Measurements from ENCODE around the gene ANKRD13D. TPM values are rescaled to one million over a fixed set of nuclear protein-coding genes. Genes with fewer than 3 reads are reported as not detected.

ANKRD13D gene
- total RNA-seq, 4 donors from 2014 or later, result 7.4 to 63.7 (median 22.5) TPM

GRCh38 chr11:67301951-67302516, 12.9 kb downstream of the ANKRD13D start:
- intact Hi-C loops (cut with DNase I; ENCODE audit: low total_unique reads), result loop anchor here (5.0 kb wide), 1 partner anchor 40 kb away; no protein-coding TSS in a partner anchor
- DNase-seq, result peak in 1 of 2 donors; percentile 32
- no peaks in the 10 kb centered on the region for H3K27me3 ChIP-seq
- H3K4me1 ChIP-seq, result no peaks in the 10 kb centered on the region
- no peak overlapping the region for H3K4me3 ChIP-seq
- H3K36me3 ChIP-seq, result no peaks in the 10 kb centered on the region
- peak in 1 of 2 donors; percentile 23 for TF ChIP-seq POLR2A (IDR thresholded peaks at IDR 0.05)
- TF ChIP-seq, protein P1, sequence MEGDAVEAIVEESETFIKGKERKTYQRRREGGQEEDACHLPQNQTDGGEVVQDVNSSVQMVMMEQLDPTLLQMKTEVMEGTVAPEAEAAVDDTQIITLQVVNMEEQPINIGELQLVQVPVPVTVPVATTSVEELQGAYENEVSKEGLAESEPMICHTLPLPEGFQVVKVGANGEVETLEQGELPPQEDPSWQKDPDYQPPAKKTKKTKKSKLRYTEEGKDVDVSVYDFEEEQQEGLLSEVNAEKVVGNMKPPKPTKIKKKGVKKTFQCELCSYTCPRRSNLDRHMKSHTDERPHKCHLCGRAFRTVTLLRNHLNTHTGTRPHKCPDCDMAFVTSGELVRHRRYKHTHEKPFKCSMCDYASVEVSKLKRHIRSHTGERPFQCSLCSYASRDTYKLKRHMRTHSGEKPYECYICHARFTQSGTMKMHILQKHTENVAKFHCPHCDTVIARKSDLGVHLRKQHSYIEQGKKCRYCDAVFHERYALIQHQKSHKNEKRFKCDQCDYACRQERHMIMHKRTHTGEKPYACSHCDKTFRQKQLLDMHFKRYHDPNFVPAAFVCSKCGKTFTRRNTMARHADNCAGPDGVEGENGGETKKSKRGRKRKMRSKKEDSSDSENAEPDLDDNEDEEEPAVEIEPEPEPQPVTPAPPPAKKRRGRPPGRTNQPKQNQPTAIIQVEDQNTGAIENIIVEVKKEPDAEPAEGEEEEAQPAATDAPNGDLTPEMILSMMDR (IDR thresholded peaks at IDR 0.05), result no peak
- H3K27ac ChIP-seq, result no peak overlapping the region
- no peaks in the 10 kb centered on the region for H3K9me3 ChIP-seq

DNA sequence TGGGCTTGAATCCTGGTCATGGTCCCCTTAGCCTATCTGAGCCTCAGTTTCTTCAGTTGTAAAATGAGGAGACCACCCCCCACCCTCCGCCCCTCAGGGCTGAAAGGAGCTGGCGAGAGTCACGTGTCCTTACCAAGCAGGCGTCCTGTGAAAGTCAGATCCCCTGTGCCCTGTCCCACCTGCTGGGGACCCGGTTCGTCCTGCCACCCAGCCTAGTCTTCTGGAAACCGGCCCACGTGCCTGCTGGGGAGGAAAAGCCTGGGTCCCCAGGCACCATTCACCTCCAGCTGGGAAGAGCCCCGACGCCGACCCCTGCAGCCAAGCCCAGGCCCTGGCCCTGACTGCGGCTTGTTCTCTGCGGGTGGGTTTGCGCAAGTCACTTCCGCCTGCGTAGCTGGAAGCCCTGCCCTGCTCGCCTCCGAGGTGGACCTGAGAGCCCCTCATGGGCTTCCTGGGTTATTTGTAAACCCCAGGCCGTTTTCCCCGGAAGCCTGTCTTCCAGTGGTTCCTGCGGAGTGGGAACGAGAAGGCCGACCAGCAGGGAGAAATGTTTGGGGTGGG, 13.5 kb downstream of the ANKRD13D start:
- H3K4me1 ChIP-seq, result no peaks in the 10 kb centered on the region
- H3K27me3 ChIP-seq, result no peaks in the 10 kb centered on the region
- no peak for TF ChIP-seq POLR2A (IDR thresholded peaks at IDR 0.05)
- TF ChIP-seq, protein P1 (IDR thresholded peaks at IDR 0.05), result no peak
- no peaks in the 10 kb centered on the region for H3K9me3 ChIP-seq
- no peaks in the 10 kb centered on the region for H3K36me3 ChIP-seq
- H3K4me3 ChIP-seq, result peak overlapping the region; percentile 64 to 75
- intact Hi-C loops (cut with DNase I; ENCODE audit: low total_unique reads), result loop anchor here (5.0 kb wide), 1 partner anchor 40 kb away; no protein-coding TSS in a partner anchor
- peak overlapping the region; percentile 71 to 84 for H3K27ac ChIP-seq
- peak in 1 of 2 donors; percentile 30 for DNase-seq

DNA sequence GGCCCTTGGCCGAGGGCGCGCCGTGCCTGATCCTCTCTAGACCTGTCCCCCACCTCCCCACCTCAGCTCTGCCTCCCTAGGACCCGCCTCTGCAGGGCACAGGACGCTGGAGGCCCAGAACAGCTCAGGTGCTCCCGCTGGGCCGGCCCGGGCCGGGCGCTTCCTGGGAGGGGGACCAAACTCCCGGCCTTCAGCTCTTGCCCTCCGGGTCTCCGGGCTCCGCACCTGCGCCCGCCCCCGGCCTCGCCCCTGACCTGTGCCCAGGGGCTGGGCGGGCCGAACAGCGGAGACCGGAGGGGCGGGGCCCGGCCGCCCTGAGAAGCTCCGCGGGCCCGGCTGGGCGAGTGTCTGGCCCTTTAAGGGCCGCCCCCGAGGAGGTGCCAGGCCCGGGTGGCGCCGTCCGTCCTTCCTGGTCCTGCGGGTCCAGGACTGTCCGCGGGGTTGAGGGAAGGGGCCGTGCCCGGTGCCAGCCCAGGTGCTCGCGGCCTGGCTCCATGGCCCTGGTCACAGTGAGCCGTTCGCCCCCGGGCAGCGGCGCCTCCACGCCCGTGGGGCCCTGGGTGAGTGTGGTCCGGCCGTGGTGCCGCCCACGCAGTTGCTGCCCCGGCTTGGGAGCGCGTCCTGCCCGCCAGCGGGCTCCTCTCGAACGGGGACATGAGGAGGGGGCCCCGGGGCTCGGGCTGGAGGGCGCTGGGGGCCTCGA, 14.2 kb downstream of the ANKRD13D start, which contains the start of gene SSH3:
SSH3 (plus strand) TSS at position 399 of the 703 bp plus-strand sequence; CDS start at position 495, 96 bp downstream.
- peak within 1 kb of the TSS; percentile 64 to 75 for H3K4me3 ChIP-seq
- H3K27ac ChIP-seq, result peak within 1 kb of the TSS; percentile 71 to 84
- H3K36me3 ChIP-seq, result no peaks in the 10 kb centered on the region
- H3K4me1 ChIP-seq, result no peaks in the 10 kb centered on the region
- peak; percentile 64 to 66 for DNase-seq
- intact Hi-C loops (cut with DNase I; ENCODE audit: low total_unique reads), result loop anchor here (5.0 kb wide), 1 partner anchor 41 kb away; no protein-coding TSS in a partner anchor
- H3K9me3 ChIP-seq, result no peaks in the 10 kb centered on the region
- TF ChIP-seq, protein P1 (IDR thresholded peaks at IDR 0.05), result peak in 1 of 4 experiments; percentile 19
- TF ChIP-seq POLR2A (IDR thresholded peaks at IDR 0.05), result peak in 1 of 2 donors; percentile 58
- no peaks in the 10 kb centered on the region for H3K27me3 ChIP-seq

DNA sequence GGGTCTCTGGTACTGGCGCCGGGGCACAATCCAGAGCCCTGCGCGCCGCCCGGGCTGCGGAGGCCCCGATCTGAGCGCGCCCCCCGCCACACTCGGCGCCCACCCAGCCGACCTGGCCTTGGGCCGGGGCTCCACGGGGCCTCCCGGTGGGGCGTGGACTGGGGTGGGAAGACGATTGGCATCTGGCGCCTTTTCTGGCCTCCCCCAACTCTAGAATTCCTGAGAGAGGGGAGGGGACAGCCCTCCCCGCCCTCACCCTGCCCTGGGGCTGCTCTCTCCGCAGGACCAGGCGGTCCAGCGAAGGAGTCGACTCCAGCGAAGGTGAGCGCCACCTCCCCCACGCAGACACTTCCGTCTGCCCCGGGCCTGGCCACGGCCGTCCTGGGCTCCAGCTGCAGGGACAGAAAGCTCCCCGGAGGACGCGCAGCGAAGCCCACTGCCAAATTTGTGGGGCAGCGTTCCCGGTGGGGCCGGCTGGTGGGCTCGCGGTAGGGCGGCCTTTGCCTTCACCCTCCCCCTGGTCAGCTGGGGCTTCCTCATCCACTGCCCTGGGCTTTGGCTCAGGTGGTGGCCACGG, 14.8 kb downstream of the ANKRD13D start:
- TF ChIP-seq, protein P1 (IDR thresholded peaks at IDR 0.05), result no peak
- no peak for TF ChIP-seq POLR2A (IDR thresholded peaks at IDR 0.05)
- Histone ChIP-seq H3K36me3 (no peaks in the 10 kb centered on the region), H3K27ac (peak overlapping the region; percentile 71 to 84), H3K4me3 (peak overlapping the region; percentile 64 to 75), H3K27me3 (no peaks in the 10 kb centered on the region), H3K9me3 (no peaks in the 10 kb centered on the region), H3K4me1 (no peaks in the 10 kb centered on the region)
- intact Hi-C loops (cut with DNase I; ENCODE audit: low total_unique reads), result loop anchor here (5.0 kb wide), 1 partner anchor 42 kb away; no protein-coding TSS in a partner anchor
- DNase-seq, result peak; percentile 31 to 40
